ENCODE data around the gene TMED5.
"Not testable (repeated sequence)": the region's sequence is repeated elsewhere in the genome, so short reads cannot be mapped to it uniquely, and the experiment has no call there.

Gene TMED5

DNA sequence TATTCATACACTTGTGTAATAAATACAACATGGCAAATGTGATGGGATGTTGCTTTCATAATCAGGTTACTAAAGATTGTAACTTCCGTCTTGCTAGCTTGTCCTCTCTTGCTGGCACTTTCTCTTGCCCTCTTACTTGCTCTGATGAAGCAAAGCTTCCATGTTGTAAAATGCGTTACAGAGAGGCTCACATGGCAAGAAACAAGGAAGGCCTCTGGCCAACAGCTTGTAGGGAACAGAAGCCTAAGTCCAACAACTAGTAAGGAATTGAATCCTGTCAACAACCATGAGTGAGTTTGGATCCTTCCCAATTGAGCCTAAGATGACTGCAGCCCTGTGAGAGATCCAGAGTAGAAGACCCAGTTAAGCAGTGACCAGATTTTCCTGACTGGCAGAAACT is 15.4 kb downstream of the TMED5 start:
- no peak for DNase-seq
- in situ Hi-C loops (cut with HindIII; ENCODE audit: low pct_ligation_motif_present, low sequenced_read_pairs), result no loop called here
- Histone ChIP-seq H3K27me3 (replicated peaks) (no peaks in the 10 kb centered on the region), H3K27ac (no peak overlapping the region), H3K4me3 (ENCODE audit: low read depth, low read length) (no peak overlapping the region), H3K36me3 (replicated peaks) (peaks cover 1% of the 10 kb centered on the region)
- TF ChIP-seq CTCF (IDR thresholded peaks at IDR 0.05; ENCODE audit: low read depth, low read length, missing control alignments), result no peak

GRCh38 chr1:93163314-93163713 is 16.9 kb downstream of the TMED5 start:
- H3K36me3 ChIP-seq (replicated peaks); H3K4me3 ChIP-seq (ENCODE audit: low read depth, low read length); in situ Hi-C loops (cut with HindIII; ENCODE audit: low pct_ligation_motif_present, low sequenced_read_pairs); H3K27ac ChIP-seq; H3K27me3 ChIP-seq (replicated peaks); DNase-seq: not testable (repeated sequence)

- Histone ChIP-seq H3K36me3 (replicated peaks) (peaks cover 16% of the 10 kb centered on the region), H3K27ac (no peak overlapping the region), H3K27me3 (replicated peaks) (no peaks in the 10 kb centered on the region), H3K4me3 (ENCODE audit: low read depth, low read length) (no peak overlapping the region)
- no peak for TF ChIP-seq CTCF (IDR thresholded peaks at IDR 0.05; ENCODE audit: low read depth, low read length, missing control alignments)
- DNase-seq, result no peak
- in situ Hi-C loops (cut with HindIII; ENCODE audit: low pct_ligation_motif_present, low sequenced_read_pairs), result no loop called here
These were observed 20.9 kb downstream of the TMED5 start for GRCh38 chr1:93159337-93159736.

DNA sequence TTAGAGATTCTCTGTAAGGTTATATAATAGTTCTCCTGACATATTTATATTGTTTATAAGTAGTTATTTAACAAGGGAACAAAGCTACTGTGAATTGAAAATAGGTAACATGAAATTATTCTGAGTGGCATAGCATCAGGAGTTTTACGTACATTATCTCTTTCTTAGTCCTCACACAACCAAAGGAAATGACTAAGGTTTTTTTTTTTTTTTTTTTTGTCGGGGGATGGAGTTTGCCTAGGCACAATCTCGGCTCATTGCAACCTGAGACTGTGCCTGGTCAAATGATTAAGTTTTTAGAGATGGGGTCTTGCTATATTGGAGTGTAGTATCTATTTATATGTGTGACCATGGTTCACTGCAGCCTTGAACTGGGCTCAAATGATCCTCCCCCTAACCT is 24.9 kb downstream of the TMED5 start:
- peaks cover 19% of the 10 kb centered on the region for H3K36me3 ChIP-seq (replicated peaks)
- no peak overlapping the region for H3K27ac ChIP-seq
- no peak for DNase-seq

DNA sequence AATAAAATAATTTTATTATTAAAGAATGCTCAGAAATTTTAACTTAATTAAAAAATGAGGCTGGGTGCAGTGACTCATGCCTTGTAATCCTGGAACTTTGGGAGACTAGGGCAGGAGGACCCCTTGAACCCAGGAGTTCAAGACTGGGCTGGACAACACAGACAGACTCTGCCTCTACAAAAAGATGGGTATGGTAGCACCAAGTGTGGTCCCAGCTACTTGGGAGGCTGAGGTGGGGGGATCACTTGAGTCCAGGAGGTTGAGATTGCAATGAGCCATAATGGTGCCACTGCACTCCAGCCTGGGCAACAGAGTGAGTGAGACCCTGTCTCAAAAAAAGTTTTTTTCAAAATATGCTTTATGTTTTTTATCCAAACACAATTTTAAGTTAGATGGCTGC is 25.3 kb downstream of the TMED5 start:
- H3K27me3 ChIP-seq (replicated peaks), result no peaks in the 10 kb centered on the region
- no peak for TF ChIP-seq CTCF (IDR thresholded peaks at IDR 0.05; ENCODE audit: low read depth, low read length, missing control alignments)
- H3K27ac ChIP-seq, result no peak overlapping the region
- in situ Hi-C loops (cut with HindIII; ENCODE audit: low pct_ligation_motif_present, low sequenced_read_pairs), result no loop called here
- DNase-seq, result no peak
- no peak overlapping the region for H3K4me3 ChIP-seq (ENCODE audit: low read depth, low read length)
- peaks cover 18% of the 10 kb centered on the region for H3K36me3 ChIP-seq (replicated peaks)

More for the DNA sequence above, 24.9 kb downstream of the TMED5 start:
- Histone ChIP-seq H3K4me3 (ENCODE audit: low read depth, low read length) (no peak overlapping the region), H3K27me3 (replicated peaks) (no peaks in the 10 kb centered on the region)
- in situ Hi-C loops (cut with HindIII; ENCODE audit: low pct_ligation_motif_present, low sequenced_read_pairs), result no loop called here
- no peak for TF ChIP-seq CTCF (IDR thresholded peaks at IDR 0.05; ENCODE audit: low read depth, low read length, missing control alignments)

GRCh38 chr1:93152835-93153234 is 27.4 kb downstream of the TMED5 start:
- DNase-seq, result no peak
- TF ChIP-seq CTCF (IDR thresholded peaks at IDR 0.05; ENCODE audit: low read depth, low read length, missing control alignments), result no peak
- Histone ChIP-seq H3K27ac (no peak overlapping the region), H3K4me3 (ENCODE audit: low read depth, low read length) (no peak overlapping the region), H3K27me3 (replicated peaks) (no peaks in the 10 kb centered on the region), H3K36me3 (replicated peaks) (peaks cover 7% of the 10 kb centered on the region)
- in situ Hi-C loops (cut with HindIII; ENCODE audit: low pct_ligation_motif_present, low sequenced_read_pairs), result no loop called here
